HG03354 (cell line): ENCODE data around the gene CCDC9.

Experiments used
- ATAC-seq: cut with Tn5 transposase; IDR thresholded peaks from one replicate; pipeline ENCODE4 v1.9.1; 2021; ENCODE audit warnings: mild to moderate bottlenecking; ENCODE audit not compliant: unreplicated experiment, poor library complexity, severe bottlenecking

Gene CCDC9

DNA sequence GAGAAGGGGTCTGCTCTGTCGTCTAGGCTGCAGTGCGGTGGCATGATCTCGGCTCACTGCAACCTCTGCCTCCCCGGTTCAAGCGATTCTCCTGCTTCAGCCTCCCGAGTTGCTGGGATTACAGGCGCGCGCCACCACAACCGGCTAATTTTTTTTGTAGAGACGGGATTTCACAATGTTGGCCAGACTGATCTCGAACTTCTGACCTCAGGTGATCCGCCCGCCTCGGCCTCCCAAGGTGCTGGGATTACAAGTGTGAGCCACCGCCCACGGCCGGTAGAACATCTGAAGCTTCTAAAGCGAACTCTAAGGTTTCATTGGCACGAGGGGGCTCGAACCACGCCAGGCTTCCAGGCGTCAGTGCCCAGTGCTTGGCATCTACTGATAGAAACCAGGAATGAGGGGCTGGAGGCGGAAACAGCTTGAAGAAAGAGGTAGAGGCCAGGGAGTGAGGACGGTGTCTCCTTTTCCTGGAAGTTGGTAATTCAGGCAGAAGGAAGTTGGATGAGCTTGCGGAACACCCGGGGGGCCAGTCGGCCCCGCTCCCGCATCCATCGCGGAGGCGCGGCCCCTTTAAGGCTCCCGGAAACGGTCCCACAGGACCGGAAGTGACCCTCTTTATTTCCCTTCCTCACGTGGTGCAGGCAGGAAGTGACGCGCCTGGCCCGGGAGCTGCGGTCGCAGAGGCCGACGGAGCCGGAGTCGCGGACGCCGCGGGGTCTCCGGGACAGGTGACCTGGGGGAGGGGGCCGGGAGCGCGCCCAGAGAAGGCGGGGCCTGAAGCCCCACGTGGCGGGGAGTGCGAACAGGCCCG, at the start of gene CCDC9:
Gene CCDC9, plus strand, starts transcription at position 647 of the 814 bp plus-strand sequence. CDS start 1,876 bp downstream, outside the sequence.
- ATAC-seq: peak; percentile 51

DNA sequence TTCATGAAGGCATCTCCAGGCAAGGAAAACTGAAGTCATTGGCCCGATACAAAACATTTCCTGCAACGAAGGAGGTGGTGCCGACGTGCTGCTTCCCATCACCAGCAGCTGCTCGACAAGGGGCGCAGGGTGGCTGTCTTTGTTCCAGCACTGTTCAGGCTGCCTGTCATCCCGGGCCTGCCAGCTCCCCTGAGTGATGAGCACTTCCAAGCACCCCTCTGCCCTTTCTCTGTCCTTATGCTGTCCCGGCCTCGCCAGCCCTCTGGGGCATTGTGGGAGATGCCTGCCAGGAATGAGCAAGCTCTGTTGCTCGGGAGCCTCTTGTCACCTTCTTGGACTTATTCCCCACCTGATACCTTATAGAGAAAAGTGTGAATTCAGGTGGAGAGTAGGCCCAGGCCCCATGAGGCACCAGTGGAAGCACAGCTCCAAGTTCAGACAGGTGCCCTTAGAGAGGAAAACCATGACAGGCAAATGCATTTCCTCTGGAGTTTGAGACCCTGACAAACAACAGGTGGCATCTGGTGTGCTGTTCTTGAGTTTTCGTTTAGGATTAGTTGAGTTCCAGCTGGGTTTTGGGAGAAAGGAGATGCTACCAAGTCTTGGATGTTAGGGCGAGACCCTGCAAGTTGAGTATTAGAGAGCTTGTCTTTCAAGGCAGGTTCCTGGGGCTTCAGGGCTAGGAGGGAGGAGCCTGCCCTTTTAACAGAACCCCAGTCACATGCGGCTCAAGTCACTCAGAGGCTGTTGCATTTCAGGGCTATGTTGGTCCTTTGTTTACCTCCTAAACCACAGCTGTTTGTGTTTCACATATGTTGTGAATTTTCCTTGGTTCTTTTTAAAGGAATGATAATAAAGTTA, 46.8 kb upstream of the CCDC9 start:
- no peak for ATAC-seq

GRCh38 chr19:47210180-47210490, 46.2 kb upstream of the CCDC9 start:
- ATAC-seq: no peak

DNA sequence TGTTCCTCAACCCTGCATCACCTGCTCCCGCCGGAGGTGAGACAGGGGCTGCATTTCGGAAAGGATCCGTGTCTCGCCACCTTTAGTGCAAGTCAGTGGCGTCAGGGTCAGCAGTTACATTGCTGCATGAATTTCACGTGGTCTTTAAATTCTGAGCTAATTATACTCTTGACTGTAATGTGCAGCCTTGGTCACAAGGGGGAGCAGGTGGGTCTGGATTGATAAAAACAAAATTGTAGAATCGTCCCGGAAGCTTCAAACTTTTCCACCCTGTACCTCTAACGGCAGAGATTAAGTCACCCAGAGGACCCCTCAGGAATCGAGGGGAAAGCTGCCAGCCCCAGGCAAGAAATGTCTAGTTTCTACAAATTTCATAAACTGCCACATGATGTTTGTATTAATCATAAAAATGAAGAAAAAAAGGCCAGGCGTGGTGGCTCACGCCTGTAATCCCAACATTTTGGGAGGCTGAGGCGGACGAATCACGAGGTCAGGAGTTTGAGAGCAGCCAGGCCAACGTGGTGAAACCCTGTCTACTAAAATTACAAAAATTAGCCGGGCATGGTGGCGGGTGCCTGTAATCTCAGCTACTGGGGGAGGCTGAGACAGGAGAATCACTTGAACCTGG, 45.5 kb upstream of the CCDC9 start:
- no peak for ATAC-seq

GRCh38 chr19:47215581-47215980, 40.7 kb upstream of the CCDC9 start:
- no peak for ATAC-seq

DNA sequence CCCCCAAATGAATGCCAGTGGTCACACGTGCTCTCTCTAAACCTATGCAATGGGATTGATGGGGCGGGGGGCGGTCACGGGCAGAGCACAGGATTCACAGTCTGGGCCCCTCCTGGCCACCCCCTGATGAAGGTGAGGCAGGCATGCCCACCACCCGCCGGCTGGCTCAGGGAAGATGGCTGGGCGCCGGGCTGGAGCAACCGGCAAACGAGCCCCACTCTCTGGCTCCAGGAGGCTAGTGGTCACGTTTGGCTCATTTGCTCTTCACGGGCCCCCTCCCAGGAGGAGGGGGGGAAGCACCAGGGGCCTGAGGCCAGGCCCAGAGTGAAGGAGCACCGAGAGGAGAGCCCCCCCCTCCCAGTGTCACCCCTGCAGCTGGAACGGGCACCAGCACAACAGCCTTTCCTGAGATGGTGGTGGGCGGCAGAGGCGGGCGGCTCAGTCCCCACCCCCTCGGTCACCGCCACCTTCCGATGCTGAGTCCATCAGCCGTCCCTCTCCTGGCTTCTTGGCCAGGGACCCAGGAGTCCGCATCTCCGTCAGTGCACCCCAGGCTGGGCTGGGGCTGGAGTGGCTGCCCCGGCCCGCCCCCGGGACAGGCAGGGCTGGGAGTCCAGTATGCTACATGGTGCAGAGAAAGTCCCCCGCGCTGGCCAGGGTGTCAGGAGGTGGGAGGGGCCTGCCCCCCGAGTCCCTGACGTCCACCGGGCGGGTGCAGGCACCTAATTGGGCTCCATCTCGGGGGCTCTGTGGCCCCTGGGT, 35.1 kb upstream of the CCDC9 start:
- ATAC-seq: no peak

GRCh38 chr19:47221890-47222289, 34.4 kb upstream of the CCDC9 start:
- ATAC-seq: no peak

DNA sequence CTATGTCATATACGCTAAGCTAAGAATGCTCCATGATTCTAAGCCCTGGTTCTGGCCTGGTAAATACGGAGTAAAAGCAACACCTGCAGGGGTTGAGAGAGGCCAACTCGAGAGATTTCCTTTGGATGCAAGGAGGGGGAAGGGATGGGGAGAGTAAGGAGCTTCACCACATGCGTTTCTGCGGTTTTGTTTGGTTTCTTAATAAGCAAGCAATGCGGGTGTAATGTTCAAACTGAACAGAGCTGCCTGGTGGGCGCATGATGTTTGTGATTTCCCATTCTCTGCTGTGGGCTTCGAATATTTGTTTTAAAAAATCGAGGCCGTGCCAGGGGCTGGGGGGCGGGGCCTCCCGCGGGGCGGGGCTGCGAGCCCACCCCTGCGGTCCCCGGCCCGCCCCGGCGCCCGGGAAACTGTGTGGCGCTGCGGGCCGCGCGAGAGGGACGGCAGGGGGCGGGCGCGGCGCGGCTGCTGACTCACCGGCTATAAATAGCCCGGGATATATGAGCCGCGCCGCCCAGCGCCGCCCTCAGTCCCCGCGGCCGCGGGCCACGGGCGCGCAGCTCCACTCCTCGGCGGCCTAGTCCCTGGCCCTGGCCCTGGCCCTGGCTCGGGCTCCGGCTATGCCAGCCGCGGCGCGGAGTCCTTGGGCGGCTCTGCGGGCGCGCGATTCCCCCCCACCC, 30.4 kb upstream of the CCDC9 start:
- peak; percentile 48 for ATAC-seq

DNA sequence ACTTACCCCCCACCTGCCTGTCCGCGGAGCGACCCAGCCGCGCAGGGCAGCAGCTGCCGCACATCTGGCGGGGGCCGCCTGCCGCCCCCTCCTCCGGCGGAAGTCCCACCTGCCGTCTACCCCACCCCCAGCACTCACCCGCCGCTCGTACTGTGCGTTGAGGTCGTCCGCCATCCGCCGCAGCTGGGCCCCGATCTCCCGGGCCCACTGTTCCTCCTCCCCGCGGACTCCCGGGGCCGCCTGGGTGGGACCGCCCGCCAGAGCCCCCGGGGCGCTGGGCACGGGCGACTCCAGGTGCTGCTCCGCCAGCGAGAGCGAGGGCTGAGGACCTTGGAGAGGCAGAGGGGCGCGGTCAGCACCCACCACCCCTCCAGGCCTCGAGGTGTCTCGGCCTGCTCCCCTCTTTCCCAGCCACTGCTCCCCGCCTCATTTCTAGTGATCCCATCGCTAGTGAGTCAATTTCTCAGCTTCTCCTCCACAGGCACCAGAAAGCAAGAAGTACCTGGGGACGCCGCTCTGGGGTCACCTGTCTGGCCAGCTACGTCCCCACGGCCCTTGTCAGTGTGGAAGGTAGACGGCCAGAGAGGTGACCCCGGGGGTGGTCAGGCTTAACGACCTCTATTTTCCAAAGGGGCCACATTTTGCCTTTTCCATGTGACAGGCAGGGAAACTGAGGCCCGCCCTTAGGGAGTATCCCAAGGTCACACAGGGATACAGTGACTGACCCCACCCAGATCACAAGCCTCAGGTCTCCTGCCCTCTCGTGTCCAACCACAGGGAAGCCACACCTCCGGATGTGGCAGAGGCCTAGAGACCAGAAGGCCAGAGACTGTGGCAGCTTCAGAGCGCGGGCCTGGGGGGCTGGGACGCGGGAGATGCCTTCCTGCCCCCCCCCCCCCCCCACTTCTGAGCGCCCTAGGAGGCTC, 29.6 kb upstream of the CCDC9 start:
- peak; percentile 29 for ATAC-seq

DNA sequence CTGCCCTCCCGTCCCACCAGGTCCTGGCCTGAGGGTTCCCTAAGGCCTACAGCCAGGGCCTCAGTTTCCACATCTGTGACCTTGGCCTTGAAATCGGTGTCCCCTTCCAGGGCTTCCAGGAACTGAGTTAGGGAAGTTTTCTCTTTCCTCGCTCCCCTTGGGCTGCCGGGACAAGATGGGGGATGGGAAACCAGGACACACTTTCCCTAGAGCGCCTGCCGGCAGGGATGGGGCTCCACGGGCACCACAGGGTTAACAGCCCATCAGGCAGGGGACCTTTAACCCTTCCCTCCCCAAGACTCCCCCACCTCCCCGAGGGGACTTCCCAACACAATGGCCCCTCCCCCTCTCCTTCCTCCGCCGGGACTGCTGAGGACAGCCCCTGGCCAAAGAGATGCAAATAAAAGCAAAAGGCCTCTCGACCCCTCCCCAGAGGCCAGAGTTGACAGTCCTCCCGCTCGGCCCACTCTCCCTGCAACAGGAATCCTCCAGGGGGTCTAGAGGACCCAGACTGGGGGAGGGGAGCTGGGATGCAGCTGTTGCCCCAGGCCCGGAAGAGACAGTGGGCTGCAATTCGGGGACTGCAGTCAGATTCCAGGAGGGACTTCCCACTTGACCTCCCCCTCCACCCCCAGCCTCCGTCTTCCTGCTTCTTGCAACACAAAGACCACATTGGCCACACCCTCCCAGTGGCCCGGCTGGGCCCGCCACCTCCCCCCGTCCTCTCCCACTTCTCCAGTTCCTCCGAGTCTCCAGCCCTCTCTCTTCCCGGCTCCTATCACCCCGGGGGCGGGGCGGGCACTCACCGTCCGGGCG, 28.8 kb upstream of the CCDC9 start:
- ATAC-seq: no peak

- ATAC-seq: no peak
Observed at GRCh38 chr19:47228168-47228936, 28.0 kb upstream of the CCDC9 start.

- ATAC-seq: no peak
Observed at GRCh38 chr19:47228937-47229675, 27.2 kb upstream of the CCDC9 start.

- ATAC-seq: no peak
Observed at GRCh38 chr19:47229676-47230053, 26.7 kb upstream of the CCDC9 start.

- ATAC-seq: no peak
Observed at GRCh38 chr19:47230054-47230920, 26.0 kb upstream of the CCDC9 start.

GRCh38 chr19:47230921-47231214, 25.5 kb upstream of the CCDC9 start, which contains the start of gene BBC3:
BBC3 (minus strand) TSS chr19:47231199; CDS start chr19:47228431, 2,768 bp downstream.
- no peak for ATAC-seq
